Kasumi-1 (cell line): Measurements from ENCODE around the gene OR2V2.
"Not testable (repeated sequence)": the region's sequence is repeated elsewhere in the genome, so short reads cannot be mapped to it uniquely, and the experiment has no call there.

Experiments
- DNase-seq, 2 experiments: peaks; one replicate each; lab custom pipeline; 2025; lab: John Stamatoyannopoulos, UW

Gene OR2V2

DNA sequence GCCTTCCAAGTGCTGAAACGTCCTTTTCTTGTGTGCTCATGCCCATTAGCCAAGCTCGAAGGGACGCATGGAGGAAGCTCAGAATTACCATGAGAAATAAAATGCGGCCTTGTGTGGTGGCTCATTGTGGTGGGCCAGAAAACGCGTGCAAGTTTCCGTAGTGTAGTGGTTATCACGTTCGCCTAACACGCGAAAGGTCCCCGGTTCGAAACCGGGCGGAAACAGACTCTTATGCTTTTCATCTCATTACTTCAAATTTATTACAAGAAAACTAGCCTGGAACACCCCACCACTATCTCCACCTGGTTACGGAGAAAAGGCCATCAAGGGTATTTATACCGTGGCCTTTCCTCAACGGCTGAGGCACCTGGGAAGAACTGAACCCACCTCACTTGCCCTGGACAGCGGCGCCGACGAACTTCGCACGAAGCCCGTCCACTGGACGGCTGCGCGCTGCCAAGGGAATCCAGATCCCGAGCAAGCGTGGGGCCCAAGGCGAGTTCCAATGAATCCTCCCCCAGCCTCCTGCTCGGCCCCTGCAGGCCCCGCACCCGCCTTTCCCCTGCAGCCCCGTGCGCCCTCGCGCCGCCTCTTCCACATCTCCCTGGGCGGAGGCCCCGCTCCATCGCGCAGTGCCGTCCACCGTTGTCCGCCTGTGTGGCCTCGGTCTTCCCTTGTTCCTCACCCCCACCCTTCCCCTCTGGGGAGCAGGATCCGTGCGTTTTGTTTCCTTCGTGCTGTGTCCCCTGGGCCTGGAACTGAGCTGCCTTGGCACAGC is 22.3 kb downstream of the OR2V2 start:
- DNase-seq = not testable (repeated sequence)

DNA sequence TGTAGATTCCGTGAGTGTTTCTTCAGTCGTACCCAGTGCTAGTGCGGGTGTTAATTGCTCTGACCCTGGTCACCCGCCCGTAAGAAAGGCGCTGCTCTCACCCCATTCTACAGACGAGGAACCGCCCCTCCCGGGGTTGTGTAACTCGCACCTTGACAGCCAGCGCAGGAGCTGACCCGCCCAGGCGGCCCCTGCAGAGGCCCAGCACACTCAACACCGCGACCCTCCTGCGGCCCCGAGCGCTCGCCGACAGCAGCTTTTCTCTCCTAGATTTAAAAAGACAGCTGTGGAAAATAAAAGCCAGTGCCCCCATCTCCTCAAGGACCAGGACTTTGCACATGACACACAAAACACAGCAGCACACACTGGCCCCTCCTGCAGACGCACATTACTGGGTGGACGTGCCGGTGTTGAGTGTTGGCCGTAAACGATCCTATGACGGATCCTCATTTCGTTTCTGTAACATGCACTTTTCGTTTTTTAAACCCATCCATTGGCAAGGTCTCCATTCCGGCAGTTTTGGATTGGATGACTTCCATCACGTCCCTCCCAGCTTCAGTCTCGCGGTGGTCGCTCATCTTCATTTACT is 22.9 kb downstream of the OR2V2 start:
- no peak for DNase-seq

- DNase-seq = no peak
These were observed 23.6 kb downstream of the OR2V2 start for GRCh38 chr5:181170996-181171395.

- no peak for DNase-seq
These were observed 24.4 kb downstream of the OR2V2 start for GRCh38 chr5:181171782-181172181.

- no peak for DNase-seq
These were observed 25.6 kb downstream of the OR2V2 start for GRCh38 chr5:181173027-181173419.

- DNase-seq = no peak
These were observed 26.3 kb downstream of the OR2V2 start for GRCh38 chr5:181173420-181174342.

- DNase-seq = no peak
These were observed 29.0 kb downstream of the OR2V2 start for GRCh38 chr5:181176254-181176952.

DNA sequence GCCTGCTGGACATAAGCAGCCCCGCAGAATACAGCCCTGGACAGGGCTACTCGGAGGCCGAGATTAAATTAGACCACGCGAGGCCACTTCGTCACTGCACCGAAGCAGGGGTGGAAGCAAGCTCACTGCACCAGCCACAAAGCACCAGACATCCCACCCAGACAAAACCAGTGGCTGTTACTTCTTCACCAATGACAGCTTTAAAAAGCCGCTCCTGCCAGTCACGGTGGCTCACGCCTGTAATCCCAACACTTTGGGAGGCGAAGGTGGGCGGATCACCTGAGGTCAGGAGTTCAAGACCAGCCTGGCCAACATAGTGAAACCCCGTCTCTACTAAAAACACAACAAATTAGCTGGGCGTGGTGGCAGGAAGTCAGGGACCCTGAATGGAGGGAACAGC is 30.2 kb downstream of the OR2V2 start:
- not testable (repeated sequence) for DNase-seq

GRCh38 chr5:181181650-181182565 is 34.5 kb downstream of the OR2V2 start:
- no peak for DNase-seq

DNA sequence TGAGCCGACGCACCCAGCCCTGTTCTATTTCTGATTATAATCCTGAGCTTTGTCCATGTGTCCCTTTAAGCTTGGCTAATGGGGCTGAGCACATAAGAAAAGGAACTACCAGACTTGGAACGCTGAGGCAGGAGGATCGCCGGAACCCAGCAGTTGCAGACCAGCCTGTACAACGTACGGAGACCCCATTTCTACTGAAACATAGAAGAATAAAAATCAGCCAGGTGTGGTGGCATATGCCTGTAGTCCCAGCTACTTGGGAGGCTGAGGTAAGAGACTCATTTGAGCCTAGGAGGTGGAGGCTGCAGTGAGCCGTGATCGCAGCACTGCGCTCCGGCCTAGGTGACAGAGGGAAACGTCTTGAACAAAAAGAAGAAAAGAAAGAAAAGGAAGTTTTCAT is 35.3 kb downstream of the OR2V2 start:
- DNase-seq = no peak

- DNase-seq = no peak
These were observed 37.4 kb downstream of the OR2V2 start for GRCh38 chr5:181184845-181185216.

DNA sequence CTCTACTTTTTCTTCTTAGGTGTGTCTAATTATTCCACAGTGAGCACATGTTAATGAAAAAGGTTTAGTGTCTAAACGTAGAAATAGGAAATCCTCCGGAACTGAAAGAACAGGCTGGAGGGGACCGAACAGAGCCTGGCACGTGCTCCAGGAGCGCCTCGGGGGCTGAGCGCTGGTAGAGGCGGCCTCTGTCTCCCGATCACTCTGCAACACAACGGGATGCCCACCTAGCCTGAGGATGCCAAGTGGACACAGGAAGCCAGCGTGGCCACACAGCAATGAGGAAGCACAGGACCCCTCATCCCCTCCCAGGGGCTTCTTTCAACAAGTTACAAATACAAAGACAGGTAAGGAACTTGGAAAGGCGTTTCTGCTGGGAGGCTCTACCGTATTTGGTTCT is 38.2 kb downstream of the OR2V2 start:
- no peak for DNase-seq

DNA sequence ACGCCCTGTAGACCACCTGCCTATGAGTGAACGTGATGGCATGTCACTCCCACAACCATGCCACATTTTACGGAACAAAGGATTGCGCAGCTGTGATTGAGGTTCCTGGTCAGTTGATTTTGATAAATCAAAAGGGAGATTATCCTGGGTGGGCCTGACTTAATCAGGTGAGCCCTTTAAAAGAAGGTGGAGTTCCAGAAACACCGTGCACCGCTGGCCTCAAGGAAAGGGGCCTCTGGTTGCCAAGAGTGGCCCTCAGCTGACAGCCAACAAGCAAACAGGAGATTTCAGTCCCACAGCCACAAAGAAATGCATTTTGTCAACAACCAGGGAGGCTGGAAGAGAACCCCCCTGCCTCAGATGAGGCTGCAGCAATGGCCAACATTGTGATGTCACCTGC is 38.6 kb downstream of the OR2V2 start:
- no peak for DNase-seq

DNA sequence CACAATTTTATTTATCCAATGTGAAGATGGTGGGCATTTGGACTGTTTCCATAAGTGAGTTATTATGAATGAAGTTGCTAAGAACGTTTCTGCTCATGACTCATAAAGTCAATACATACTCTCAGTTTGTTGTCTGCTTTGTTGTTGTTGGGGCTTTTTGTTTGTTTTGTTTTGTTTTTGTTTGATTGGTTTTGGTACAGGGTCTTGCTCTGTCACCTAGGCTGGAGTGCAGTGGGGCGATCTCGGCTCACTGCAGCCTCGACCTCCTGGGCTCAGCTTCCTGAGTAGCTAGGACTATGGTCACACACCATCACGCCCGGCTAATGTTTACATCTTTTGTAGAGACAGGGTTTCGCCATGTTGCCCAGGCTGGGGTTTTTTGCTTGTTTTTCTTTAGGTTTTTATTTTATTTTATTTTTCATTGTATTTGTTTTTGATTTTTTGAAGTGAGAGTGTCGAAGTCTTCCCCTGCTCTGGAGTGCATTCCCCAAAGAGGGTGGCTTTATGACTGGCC is 39.7 kb downstream of the OR2V2 start:
- no peak for DNase-seq

DNA sequence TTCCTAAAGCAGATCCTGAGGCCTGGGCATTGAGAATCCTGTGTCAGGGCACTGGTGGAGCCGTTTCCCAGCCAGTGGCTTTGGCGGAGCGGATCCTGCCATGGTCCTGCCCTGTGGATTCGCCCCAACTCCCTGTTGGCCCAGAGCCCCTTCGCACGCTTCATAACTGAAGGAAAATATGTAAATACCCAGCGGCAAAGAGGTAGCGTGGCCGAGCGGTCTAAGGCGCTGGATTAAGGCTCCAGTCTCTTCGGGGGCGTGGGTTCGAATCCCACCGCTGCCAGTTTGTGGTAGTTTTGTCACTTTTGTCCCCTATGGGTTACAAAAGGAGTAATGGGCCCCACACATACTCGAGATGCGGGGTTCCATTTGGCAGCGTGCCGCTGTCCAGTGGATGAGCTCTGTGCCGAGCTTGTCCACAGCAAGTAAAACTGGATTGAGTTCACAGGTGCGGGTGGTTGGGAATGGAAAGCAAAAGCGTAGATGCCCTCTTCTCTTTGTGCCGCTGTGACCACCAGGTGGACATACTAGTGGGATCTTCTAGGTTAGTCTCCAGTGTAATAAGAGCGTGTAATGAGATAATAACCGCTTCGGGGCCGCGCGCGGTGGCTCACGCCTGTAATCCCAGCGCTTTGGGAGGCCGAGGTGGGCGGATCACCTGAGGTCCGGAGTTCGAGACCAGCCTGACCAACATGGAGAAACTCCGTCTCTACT is 40.3 kb downstream of the OR2V2 start:
- no peak for DNase-seq

DNA sequence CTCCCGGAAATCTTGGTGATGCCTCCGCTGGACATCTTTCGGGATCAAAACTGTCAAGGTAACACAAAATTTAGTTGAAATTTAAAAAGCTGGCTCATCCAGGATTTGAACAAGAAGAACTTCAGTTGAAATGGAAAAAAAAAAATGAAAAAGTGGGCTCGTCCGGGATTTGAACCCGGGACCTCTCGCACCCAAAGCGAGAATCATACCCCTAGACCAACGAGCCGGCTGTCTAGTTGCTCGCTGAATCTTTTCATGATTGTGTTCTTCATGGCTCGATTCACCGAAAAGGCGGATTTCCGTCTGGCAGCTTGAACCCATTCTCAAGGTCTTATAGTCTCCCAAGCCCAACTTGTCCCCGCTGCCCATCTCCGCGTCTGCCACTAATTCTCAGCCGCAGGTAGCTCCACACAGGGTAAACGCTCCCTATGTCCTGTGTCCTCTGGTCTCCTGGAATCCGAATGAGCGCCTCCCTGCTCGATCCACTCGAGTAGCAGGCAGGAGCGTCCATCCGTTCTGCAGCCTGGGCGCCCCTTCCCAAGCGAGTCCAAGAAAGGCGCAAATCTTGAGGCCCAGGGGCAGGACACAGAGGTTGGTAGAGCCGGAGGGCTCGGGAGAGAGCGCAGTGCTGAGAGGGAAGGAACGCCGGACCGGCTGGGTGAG is 41.4 kb downstream of the OR2V2 start:
- DNase-seq = no peak

DNA sequence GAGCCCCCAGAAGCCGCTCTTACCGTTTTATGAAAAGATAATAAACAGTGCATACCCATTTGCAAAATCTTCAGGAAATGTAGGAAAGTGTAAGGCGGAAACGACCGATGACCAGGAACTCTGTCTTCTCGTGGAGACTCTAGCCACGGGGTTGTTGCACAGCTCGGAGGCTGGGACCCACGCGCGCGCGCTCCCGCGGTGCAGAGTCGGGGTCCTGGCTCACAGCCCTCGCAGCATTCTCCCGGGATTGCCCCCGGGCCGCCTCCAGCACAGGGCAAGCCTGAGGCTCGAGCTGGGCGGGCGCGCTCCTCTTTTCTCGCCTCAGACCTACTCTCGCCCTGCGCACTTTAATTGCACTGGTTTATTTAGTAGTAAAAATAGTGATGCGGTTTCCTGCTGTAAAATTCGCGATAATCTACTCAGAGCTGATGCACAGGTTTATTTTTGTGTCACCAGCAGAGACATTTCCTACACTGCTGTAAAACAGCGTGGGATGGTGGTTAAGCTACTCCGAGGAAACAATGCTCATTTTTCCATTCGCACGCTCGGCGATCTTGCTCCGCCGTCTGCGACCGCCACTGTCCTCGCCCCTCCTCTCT is 42.1 kb downstream of the OR2V2 start:
- no peak for DNase-seq

GRCh38 chr5:181189962-181190710 is 42.8 kb downstream of the OR2V2 start:
- DNase-seq = no peak
